HL-60 (cell line): ENCODE data around the gene MRPS14.

ENCODE experiments used
- CTCF ChIP-seq: IDR thresholded peaks from one replicate; pipeline ENCODE4 v1.5.1; 2011; ENCODE audit warnings: low read length, control low read depth, inconsistent platforms; ENCODE audit not compliant: insufficient read depth
- GABPA ChIP-seq: IDR thresholded peaks from 2 replicates; pipeline ENCODE4 v1.6.1; 2012; ENCODE audit warnings: low read depth
- POLR2AphosphoS5 ChIP-seq: IDR thresholded peaks from 2 replicates; pipeline ENCODE4 v1.6.1; 2012; ENCODE audit warnings: low read depth
- SPI1 ChIP-seq: IDR thresholded peaks from 2 replicates; pipeline ENCODE4 v1.6.1; 2012; ENCODE audit warnings: low read depth, mild to moderate bottlenecking, borderline replicate concordance
- TF ChIP-seq, protein P1 (sequence below): IDR thresholded peaks from 2 replicates; pipeline ENCODE4 v1.6.1; 2012; ENCODE audit warnings: low read depth; ENCODE audit not compliant: insufficient replicate concordance

GRCh38 chr1:174975764-174976163 lies 47.5 kb downstream of the MRPS14 start:
- TF ChIP-seq CTCF (no peak), GABPA (no peak), POLR2AphosphoS5 (no peak), SPI1 (no peak)
- TF ChIP-seq, protein P1, sequence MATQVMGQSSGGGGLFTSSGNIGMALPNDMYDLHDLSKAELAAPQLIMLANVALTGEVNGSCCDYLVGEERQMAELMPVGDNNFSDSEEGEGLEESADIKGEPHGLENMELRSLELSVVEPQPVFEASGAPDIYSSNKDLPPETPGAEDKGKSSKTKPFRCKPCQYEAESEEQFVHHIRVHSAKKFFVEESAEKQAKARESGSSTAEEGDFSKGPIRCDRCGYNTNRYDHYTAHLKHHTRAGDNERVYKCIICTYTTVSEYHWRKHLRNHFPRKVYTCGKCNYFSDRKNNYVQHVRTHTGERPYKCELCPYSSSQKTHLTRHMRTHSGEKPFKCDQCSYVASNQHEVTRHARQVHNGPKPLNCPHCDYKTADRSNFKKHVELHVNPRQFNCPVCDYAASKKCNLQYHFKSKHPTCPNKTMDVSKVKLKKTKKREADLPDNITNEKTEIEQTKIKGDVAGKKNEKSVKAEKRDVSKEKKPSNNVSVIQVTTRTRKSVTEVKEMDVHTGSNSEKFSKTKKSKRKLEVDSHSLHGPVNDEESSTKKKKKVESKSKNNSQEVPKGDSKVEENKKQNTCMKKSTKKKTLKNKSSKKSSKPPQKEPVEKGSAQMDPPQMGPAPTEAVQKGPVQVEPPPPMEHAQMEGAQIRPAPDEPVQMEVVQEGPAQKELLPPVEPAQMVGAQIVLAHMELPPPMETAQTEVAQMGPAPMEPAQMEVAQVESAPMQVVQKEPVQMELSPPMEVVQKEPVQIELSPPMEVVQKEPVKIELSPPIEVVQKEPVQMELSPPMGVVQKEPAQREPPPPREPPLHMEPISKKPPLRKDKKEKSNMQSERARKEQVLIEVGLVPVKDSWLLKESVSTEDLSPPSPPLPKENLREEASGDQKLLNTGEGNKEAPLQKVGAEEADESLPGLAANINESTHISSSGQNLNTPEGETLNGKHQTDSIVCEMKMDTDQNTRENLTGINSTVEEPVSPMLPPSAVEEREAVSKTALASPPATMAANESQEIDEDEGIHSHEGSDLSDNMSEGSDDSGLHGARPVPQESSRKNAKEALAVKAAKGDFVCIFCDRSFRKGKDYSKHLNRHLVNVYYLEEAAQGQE: no peak
